HS-27A (cell line): ENCODE results near the gene CDH4.

Experiments used
- DNase-seq: peaks from one replicate; pipeline ENCODE4 v3.0.0-alpha.2; 2012; ENCODE audit warnings: low read depth, missing footprints

CDH4 gene

GRCh38 chr20:61251529-61252393 lies at the start of gene CDH4:
CDH4 (plus strand) TSS chr20:61252261.
- no peak for DNase-seq

DNA sequence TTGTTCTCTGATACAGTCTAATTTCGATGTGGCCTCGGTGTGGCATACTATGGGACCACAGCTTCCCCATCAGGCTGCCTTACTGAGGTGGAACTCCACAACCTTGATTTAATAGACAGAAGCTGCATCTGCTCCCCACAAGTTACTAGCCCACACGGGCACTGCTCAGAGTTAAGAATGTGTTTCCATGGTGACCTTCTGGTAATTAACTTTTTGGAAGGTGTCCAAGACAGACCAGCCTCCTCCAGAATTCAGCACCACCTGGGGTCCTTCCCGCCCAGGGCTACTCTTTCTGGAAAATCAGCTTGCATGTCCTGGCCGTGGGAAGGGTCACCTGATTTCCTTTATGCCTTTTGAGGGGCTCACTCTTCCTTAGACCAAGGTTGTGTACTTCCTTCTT lies 48.7 kb upstream of the CDH4 start:
- no peak for DNase-seq

DNA sequence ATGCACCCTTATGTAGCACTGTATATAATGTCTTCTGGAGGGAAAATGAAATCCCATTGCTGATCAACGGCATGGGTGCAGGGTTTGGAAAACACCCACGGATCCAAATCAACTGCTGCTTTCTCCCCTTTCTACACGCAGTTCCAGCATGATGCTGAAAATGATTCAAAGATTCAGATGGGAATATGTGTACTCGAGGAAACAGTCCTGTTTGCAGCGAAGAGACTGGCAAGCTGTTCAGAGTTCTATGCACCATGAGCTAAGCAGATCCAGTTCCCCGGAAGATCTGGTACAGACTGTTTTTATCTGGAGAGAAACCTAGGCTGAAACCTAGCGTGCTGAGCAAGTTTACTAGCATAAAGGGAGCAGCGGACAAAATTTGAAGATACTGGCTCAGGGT lies 47.9 kb upstream of the CDH4 start:
- no peak for DNase-seq

- no peak for DNase-seq
Observed at GRCh38 chr20:61205769-61206168, 46.3 kb upstream of the CDH4 start.

GRCh38 chr20:61210862-61211261 lies 41.2 kb upstream of the CDH4 start:
- no peak for DNase-seq

- DNase-seq, result no peak
Observed at GRCh38 chr20:61217848-61218247, 34.2 kb upstream of the CDH4 start.

GRCh38 chr20:61219021-61219431 lies 33.0 kb upstream of the CDH4 start:
- no peak for DNase-seq

DNA sequence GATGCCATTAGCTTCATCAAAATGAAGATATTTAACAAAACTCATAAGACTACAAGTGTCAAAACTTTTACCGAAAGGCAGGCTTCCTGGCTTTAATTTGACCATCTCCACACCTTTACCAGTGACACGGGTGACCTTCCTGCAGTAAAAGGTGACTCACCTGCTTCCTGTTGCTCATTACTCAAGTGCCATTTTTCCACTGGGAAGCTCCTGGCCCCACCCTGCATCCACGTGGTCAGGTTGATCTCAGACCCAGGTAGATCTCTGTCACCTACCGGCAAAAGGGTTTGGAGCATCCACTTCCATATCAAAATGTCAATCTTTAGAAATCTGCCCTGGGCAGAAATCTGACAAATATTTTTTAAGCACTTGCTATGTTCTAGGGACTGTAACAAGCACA lies 31.9 kb upstream of the CDH4 start:
- no peak for DNase-seq

DNA sequence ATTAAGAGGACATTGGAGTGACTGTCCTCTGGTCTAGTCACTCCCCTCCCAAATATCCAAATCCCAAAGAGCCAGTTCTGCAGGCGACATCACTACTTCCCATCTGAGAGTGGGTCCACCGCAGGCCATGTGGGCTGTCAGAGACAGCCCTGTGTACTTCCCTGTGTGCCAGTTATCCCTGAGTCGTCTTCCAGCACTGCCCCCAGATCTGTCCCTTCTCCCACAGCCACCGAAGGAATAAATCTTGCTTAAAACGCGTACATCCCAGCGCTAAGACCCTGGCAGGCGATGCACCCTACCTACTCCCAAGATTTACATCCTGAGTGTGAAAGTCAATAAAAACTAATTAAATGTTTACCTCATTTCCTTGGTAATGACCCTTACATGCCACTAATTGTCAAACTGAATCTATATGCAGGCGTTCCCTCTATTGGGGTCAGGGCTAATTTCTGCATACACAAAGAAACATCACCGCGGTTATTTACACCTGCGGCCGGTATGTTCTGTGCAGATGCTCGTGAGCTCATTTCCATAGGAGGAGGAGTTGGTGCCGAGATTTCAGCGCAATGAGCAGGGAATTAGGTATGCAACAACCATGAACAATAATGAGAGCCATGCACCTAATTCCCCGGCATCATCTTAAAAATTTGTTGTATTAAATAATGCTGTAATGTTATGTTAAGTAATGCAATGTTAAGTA lies 31.3 kb upstream of the CDH4 start:
- no peak for DNase-seq

- DNase-seq, result no peak
Observed at GRCh38 chr20:61222699-61223098, 29.4 kb upstream of the CDH4 start.

- no peak for DNase-seq
Observed at GRCh38 chr20:61223121-61223520, 28.9 kb upstream of the CDH4 start.

- no peak for DNase-seq
Observed at GRCh38 chr20:61230166-61230565, 21.9 kb upstream of the CDH4 start.

DNA sequence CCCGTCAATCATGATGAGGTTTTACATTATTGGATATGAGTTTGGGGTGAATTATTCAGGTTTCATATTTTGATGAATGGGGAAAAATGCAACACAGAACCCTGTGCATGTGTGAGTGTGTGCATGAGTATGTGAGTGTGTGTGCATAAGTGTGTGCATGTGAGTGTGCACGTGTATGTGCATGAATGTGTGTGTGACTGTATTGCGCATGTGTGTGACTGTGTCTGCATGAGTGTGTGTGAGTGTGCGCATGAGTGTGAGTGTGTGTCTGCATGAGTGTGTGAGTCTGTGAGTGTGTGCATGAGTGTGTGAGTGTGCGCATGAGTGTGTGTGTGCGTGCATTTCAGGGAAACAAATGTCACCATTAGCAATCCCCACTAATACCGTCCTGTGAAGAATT lies 18.5 kb upstream of the CDH4 start:
- DNase-seq, result no peak

GRCh38 chr20:61234224-61234890 lies 17.7 kb upstream of the CDH4 start:
- no peak for DNase-seq

DNA sequence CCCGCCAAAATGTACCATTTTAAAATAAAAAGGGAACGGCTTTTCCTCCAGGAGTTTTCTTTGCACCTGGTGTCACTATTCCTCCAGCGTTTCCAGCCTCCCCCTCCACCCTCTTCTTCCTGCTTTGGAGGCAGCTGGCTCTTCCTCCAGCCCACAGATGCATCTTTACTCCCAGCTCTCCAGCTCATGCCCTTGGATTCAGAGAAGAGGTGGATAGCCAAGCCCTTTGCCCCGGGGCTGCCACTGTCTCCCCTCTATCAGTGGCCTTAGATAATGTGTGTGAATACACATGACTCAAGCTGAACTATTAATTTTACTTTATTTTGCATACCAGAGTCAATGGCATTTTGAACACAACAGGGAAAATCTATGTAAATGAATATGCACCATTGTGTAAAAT lies 15.3 kb upstream of the CDH4 start:
- DNase-seq, result no peak

DNA sequence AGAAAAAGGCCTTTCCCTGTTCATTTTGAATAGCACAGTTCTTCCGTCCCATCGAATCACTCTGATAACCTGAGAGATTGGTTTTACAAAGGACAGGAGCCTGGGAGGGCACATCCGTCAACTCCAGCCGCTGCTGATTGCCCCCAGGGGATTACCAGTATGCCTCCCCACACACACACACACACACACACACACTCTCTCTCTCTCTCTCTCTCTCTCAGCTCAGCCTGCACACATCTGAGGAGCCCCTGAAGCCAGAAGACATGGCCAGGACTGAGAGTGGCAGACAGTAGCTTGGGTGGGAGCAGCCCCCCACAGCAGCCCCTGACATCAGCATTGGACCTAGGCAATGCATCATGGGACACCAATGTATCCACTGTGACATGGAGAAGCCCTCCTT lies 13.2 kb upstream of the CDH4 start:
- no peak for DNase-seq

- no peak for DNase-seq
Observed at GRCh38 chr20:61240814-61241213, 11.2 kb upstream of the CDH4 start.

DNA sequence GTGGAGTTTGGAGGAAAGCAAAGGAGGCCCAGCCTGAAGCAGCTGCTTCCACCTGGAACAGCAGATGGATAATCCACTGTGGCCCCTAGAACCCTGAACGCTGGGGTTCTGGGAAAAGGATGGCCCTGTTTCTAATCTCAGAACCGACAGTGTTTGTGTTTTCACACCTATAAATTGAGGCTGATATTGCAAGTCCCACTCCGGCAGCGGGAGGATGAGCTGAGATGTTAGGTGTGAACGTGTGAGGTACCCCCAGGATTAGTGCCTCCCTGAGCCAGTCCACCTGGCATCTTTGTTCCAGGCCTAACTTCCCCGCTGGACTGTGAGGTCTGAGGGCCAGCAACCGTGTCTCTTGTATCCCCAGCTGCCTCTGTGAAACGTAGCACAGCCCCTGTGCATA lies 7.8 kb upstream of the CDH4 start:
- no peak for DNase-seq

DNA sequence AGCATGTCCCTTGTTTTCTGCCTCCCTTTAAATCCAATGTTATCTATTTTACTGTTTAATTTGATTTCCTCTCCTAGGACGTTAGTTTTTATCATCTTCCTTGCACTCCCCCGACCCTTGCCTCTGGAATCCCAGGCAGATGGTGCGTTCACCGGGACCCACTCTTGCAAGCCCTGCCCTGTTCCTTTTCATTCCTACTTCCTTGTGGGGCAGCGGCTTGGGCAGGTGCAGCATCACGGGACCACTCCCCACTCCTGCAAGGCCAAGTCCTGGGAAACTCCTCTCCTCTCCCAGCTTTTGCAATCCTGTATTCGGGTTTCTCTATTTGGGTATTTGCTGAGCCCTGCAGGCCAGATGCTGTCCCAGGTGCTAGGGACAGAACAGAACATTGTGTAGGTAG lies 5.8 kb upstream of the CDH4 start:
- DNase-seq, result no peak

DNA sequence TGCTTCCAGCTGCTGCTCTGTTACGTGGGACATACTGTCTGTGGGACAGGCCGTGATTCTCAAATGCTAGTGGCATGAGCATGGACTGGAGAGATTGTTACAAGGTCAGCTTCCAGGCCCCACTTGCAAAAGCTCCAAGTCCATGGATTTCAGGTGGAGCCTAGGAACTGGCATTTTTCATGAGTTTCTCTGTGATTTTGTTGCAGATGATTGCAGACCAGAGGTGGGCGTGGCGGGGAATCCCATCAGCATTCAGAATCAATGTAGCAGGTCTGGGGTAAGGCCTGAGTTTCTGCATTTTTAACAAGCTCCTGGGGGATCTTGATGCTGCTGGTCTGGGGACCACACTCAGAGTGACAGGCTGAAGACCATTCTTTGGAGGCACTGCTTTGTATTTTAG lies 2.4 kb upstream of the CDH4 start:
- no peak for DNase-seq

- no peak for DNase-seq
Observed at GRCh38 chr20:61252601-61253263, 671 bp downstream of the CDH4 start.

- no peak for DNase-seq
Observed at GRCh38 chr20:61253264-61253639, 1.2 kb downstream of the CDH4 start.
